PC-3 (cell line): ENCODE measurements around the gene C11orf54. TPM values are rescaled to one million over a fixed set of nuclear protein-coding genes. Genes with fewer than 3 reads are reported as not detected.

ENCODE experiments used
- ATAC-seq: fragments of 200-7000 bp; cut with Tn5 transposase; 2 replicates; pipeline ENCODE4 v1.9.1; 2020; ENCODE audit warnings: mild to moderate bottlenecking, moderate library complexity
- BruUV-seq: library from RNA; stranded (reverse); fragments of 400-500 nt; replicated peaks from 2 replicates; lab custom pipeline; 2021; lab: Mats Ljungman, UMichigan
- CTCF ChIA-PET: fragments of 300-600 bp; sonication (Branson Sonifier 250); formaldehyde crosslinking; loops from one replicate; lab custom pipeline; 2022; ENCODE audit warnings: antibody characterized with exemption; lab: Charles Lee
- POLR2A ChIA-PET: fragments of 300-600 bp; sonication (Branson Sonifier 250); formaldehyde crosslinking; loops from one replicate; lab custom pipeline; 2022; ENCODE audit warnings: antibody characterized with exemption; ENCODE audit not compliant: unreplicated experiment; lab: Charles Lee
- DNase-seq: peaks from one replicate; pipeline ENCODE4 v3.0.0-alpha.2; 2015
- H2AFZ ChIP-seq: fragments of 300-600 bp; sonication (generic); 2 replicates; pipeline ENCODE4 v1.6.0; 2016; ENCODE audit warnings: antibody characterized with exemption, low read length
- H3F3A ChIP-seq: fragments of 300-600 bp; sonication (generic); one replicate; pipeline ENCODE4 v1.6.0; 2017; ENCODE audit warnings: antibody characterized with exemption, low read length, control low read depth, mild to moderate bottlenecking; ENCODE audit not compliant: unreplicated experiment
- H3K27ac ChIP-seq: fragments of 300-600 bp; sonication (generic); 2 replicates; pipeline ENCODE4 v1.5.1; 2016; ENCODE audit warnings: mild to moderate bottlenecking, low read length
- H3K27me3 ChIP-seq: fragments of 300-600 bp; sonication (generic); 2 replicates; pipeline ENCODE4 v1.6.1; 2016; ENCODE audit warnings: low read length, mixed read lengths
- H3K36me3 ChIP-seq: fragments of 300-600 bp; sonication (generic); 2 replicates; pipeline ENCODE4 v1.6.1; 2016; ENCODE audit warnings: low read depth, mixed run types, low read length, mixed read lengths
- H3K4me1 ChIP-seq: fragments of 300-600 bp; sonication (generic); 2 replicates; pipeline ENCODE4 v1.5.1; 2016; ENCODE audit warnings: low read length; ENCODE audit not compliant: insufficient read depth
- H3K4me2 ChIP-seq: fragments of 300-600 bp; sonication (generic); 2 replicates; pipeline ENCODE4 v1.6.0; 2016; ENCODE audit warnings: low read length
- H3K4me3 ChIP-seq: fragments of 300-600 bp; sonication (generic); 2 replicates; pipeline ENCODE4 v1.5.1; 2016; ENCODE audit warnings: mild to moderate bottlenecking, low read length, mixed read lengths
- H3K79me2 ChIP-seq: fragments of 300-600 bp; sonication (generic); 2 replicates; pipeline ENCODE4 v1.6.1; 2017; ENCODE audit warnings: low read length, mixed read lengths
- H3K9ac ChIP-seq: fragments of 300-600 bp; sonication (generic); 2 replicates; pipeline ENCODE4 v1.6.0; 2016; ENCODE audit warnings: mild to moderate bottlenecking, low read length
- H3K9me2 ChIP-seq: fragments of 300-600 bp; sonication (generic); replicated peaks from 2 replicates; pipeline ENCODE4 v1.6.1; 2016; ENCODE audit warnings: mixed run types, low read length, mixed read lengths
- H3K9me3 ChIP-seq: fragments of 300-600 bp; sonication (generic); 2 replicates; pipeline ENCODE4 v1.6.1; 2016; ENCODE audit warnings: low read length, mixed read lengths
- H4K20me1 ChIP-seq: fragments of 300-600 bp; sonication (generic); 2 replicates; pipeline ENCODE4 v1.6.1; 2016; ENCODE audit warnings: low read length, mixed read lengths
- CTCF ChIP-seq: fragments of 300-600 bp; sonication (generic); conservative IDR thresholded peaks from 2 replicates; pipeline ENCODE4 v1.5.1; 2017; ENCODE audit warnings: antibody characterized with exemption, low read depth, mild to moderate bottlenecking, low read length
- EZH2 ChIP-seq: fragments of 300-600 bp; sonication (generic); IDR thresholded peaks from one replicate; pipeline ENCODE4 v1.6.1; 2017; ENCODE audit warnings: antibody characterized with exemption, mild to moderate bottlenecking, low read length; ENCODE audit not compliant: unreplicated experiment
- EZH2phosphoT487 ChIP-seq: fragments of 300-600 bp; sonication (generic); IDR thresholded peaks from 2 replicates; pipeline ENCODE4 v1.6.1; 2018; ENCODE audit warnings: mild to moderate bottlenecking, antibody characterized with exemption, low read length, borderline replicate concordance
- intact Hi-C: fragments of 100-400 bp; cut with micrococcal nuclease; formaldehyde crosslinking; loops from 2 replicates; pipeline ENCODE4 v1.9.0; 2023
- total RNA-seq: library from RNA; depleted of rRNA; stranded (reverse); fragments of >200 nt; gene quantifications from 2 replicates; pipeline ENCODE4 v1.2.3, GENCODE V29; 2014

C11orf54 gene
- total RNA-seq, 1 experiment from 2014 or later, result 24.3 TPM

DNA sequence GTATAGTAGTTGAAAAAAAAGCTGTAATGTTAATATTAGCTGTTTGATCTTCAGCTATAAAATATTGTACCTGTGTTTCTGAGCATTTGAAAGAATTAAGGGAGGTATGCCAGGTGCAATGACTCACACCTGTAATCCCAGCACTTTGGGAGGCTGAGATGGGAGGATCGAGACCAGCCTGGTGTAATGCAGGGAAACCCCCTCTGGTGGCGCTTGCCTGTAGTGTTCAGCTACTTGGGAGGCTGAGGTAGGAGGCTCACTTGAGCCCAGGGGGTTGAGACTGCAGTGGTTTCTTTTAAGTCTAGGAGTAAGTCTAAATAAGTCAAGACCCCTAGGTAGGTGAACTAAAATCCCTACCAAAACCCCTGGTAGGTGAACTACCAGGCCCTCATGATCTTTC lies 37.2 kb upstream of the C11orf54 start:
- Histone ChIP-seq H3F3A (no peaks in the 10 kb centered on the region), H3K36me3 (peaks cover 64% of the 10 kb centered on the region), H3K4me2 (no peak overlapping the region), H3K79me2 (no peaks in the 10 kb centered on the region), H2AFZ (no peak overlapping the region), H3K9me2 (no peaks in the 10 kb centered on the region), H3K4me1 (no peaks in the 10 kb centered on the region), H3K4me3 (no peak overlapping the region), H3K9ac (no peak overlapping the region), H3K27me3 (no peaks in the 10 kb centered on the region), H3K27ac (no peak overlapping the region), H4K20me1 (no peaks in the 10 kb centered on the region), H3K9me3 (0 out of 2 replicates have a peak, but pooled peaks cover 2% of the 10 kb centered on the region)
- CTCF ChIA-PET, result no interaction called here
- no peak for ATAC-seq
- peak; percentile 48 for DNase-seq
- POLR2A ChIA-PET, result no interaction called here
- BruUV-seq, result no TSS peak
- TF ChIP-seq EZH2, result no peak
- peak; percentile 50; the same call in 1 of the 2 replicates for TF ChIP-seq CTCF
- intact Hi-C loops, result no loop called here

DNA sequence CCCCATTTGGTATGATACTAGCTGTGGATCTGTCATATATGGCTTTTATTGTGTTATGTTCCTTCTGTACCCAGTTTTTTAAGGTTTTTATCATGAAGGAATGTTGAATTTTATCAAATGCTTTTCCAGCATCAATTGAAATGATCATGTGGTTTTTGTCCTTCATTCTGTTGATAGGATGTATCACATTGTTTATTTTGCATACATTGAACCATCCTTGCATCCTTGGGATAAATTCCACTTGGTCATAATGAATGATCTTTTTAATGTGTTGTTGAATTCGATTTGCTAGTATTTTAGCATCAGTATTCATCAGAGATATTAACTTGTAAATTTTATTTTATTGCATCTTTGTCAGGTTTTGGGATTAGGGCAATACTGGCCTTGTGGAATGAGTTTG lies 31.2 kb upstream of the C11orf54 start:
- BruUV-seq, result no TSS peak
- CTCF ChIA-PET, result no interaction called here
- POLR2A ChIA-PET, result no interaction called here

GRCh38 chr11:93712678-93713077 lies 28.8 kb upstream of the C11orf54 start:
- Histone ChIP-seq H3K27me3 (no peaks in the 10 kb centered on the region), H3K4me1 (no peaks in the 10 kb centered on the region), H3K9ac (no peak overlapping the region), H3K27ac (no peak overlapping the region), H3F3A (no peaks in the 10 kb centered on the region), H4K20me1 (no peaks in the 10 kb centered on the region), H3K36me3 (peaks cover 67% of the 10 kb centered on the region), H3K4me2 (no peak overlapping the region), H3K4me3 (no peak overlapping the region), H3K9me3 (0 out of 2 replicates have a peak, but pooled peaks cover 8% of the 10 kb centered on the region), H3K79me2 (no peaks in the 10 kb centered on the region), H2AFZ (no peak overlapping the region), H3K9me2 (no peaks in the 10 kb centered on the region)
- intact Hi-C loops, result no loop called here
- TF ChIP-seq EZH2, result no peak
- no peak for TF ChIP-seq CTCF
- TF ChIP-seq EZH2phosphoT487, result no peak
- ATAC-seq, result no peak
- POLR2A ChIA-PET, result no interaction called here
- no peak for DNase-seq
- no TSS peak for BruUV-seq
- CTCF ChIA-PET, result no interaction called here

More for the DNA sequence above, 31.2 kb upstream of the C11orf54 start:
- peaks cover 66% of the 10 kb centered on the region for H3K36me3 ChIP-seq
- H3K4me1 ChIP-seq, result no peaks in the 10 kb centered on the region
- H3K79me2 ChIP-seq, result no peaks in the 10 kb centered on the region
- H3K4me2 ChIP-seq, result no peak overlapping the region
- no peak overlapping the region for H3K9ac ChIP-seq
- no peak overlapping the region for H3K4me3 ChIP-seq
- H3K9me3 ChIP-seq, result 0 out of 2 replicates have a peak, but pooled peaks cover 8% of the 10 kb centered on the region
- intact Hi-C loops, result no loop called here
- TF ChIP-seq EZH2phosphoT487 (no peak), EZH2 (no peak), CTCF (no peak)
- no peaks in the 10 kb centered on the region for H3K9me2 ChIP-seq
- no peaks in the 10 kb centered on the region for H4K20me1 ChIP-seq
- no peaks in the 10 kb centered on the region for H3F3A ChIP-seq
- no peaks in the 10 kb centered on the region for H3K27me3 ChIP-seq
- DNase-seq (no peak), ATAC-seq (no peak)
- no peak overlapping the region for H2AFZ ChIP-seq
- H3K27ac ChIP-seq, result no peak overlapping the region
